NAMALWA (cell line): ENCODE measurements around the gene SYT9.
"Not testable (repeated sequence)": the region's sequence is repeated elsewhere in the genome, so short reads cannot be mapped to it uniquely, and the experiment has no call there.

Source experiments
- DNase-seq: peaks from one replicate; pipeline ENCODE4 v3.0.0-alpha.2; 2015; ENCODE audit warnings: low spot score

SYT9 gene

GRCh38 chr11:7275133-7275532 lies 23.4 kb downstream of the SYT9 start:
- DNase-seq: no peak

GRCh38 chr11:7278314-7278917 lies 26.7 kb downstream of the SYT9 start:
- peak; percentile 60 for DNase-seq

- DNase-seq: no peak
Measured at GRCh38 chr11:7279676-7280075, 28.0 kb downstream of the SYT9 start.

GRCh38 chr11:7281079-7281478 lies 29.4 kb downstream of the SYT9 start:
- no peak for DNase-seq

- DNase-seq: no peak
Measured at GRCh38 chr11:7281809-7282208, 30.1 kb downstream of the SYT9 start.

GRCh38 chr11:7286178-7286577 lies 34.5 kb downstream of the SYT9 start:
- no peak for DNase-seq

- DNase-seq: no peak
Measured at GRCh38 chr11:7291100-7291829, 39.6 kb downstream of the SYT9 start.

GRCh38 chr11:7292922-7293321 lies 41.2 kb downstream of the SYT9 start:
- no peak for DNase-seq

- no peak for DNase-seq
Measured at GRCh38 chr11:7299393-7299792, 47.7 kb downstream of the SYT9 start.

- no peak for DNase-seq
Measured at GRCh38 chr11:7300281-7300680, 48.6 kb downstream of the SYT9 start.

GRCh38 chr11:7303146-7303545 lies 51.4 kb downstream of the SYT9 start:
- DNase-seq: no peak

GRCh38 chr11:7306900-7307299 lies 55.2 kb downstream of the SYT9 start:
- DNase-seq: no peak

GRCh38 chr11:7307836-7308235 lies 56.1 kb downstream of the SYT9 start:
- DNase-seq: no peak

GRCh38 chr11:7311903-7312302 lies 60.2 kb downstream of the SYT9 start:
- DNase-seq: no peak

- DNase-seq: no peak
Measured at GRCh38 chr11:7314811-7315604, 63.3 kb downstream of the SYT9 start.

- DNase-seq: no peak
Measured at GRCh38 chr11:7319501-7319900, 67.8 kb downstream of the SYT9 start.

GRCh38 chr11:7320306-7320705 lies 68.6 kb downstream of the SYT9 start:
- DNase-seq: no peak

GRCh38 chr11:7321473-7322450 lies 70.1 kb downstream of the SYT9 start:
- no peak for DNase-seq

- no peak for DNase-seq
Measured at GRCh38 chr11:7332451-7332850, 80.7 kb downstream of the SYT9 start.

- no peak for DNase-seq
Measured at GRCh38 chr11:7332962-7333361, 81.3 kb downstream of the SYT9 start.

GRCh38 chr11:7335442-7335841 lies 83.7 kb downstream of the SYT9 start:
- DNase-seq: not testable (repeated sequence)

- DNase-seq: no peak
Measured at GRCh38 chr11:7341551-7341950, 89.8 kb downstream of the SYT9 start.
